GM18519 (cell line): ENCODE results near the gene CD38.
"Not testable (repeated sequence)": the region's sequence is repeated elsewhere in the genome, so short reads cannot be mapped to it uniquely, and the experiment has no call there.

Source experiments
- ATAC-seq: cut with Tn5 transposase; IDR thresholded peaks from one replicate; pipeline ENCODE4 v1.9.1; 2021; ENCODE audit warnings: mild to moderate bottlenecking, moderate library complexity; ENCODE audit not compliant: unreplicated experiment, low FRiP score

Gene CD38

DNA sequence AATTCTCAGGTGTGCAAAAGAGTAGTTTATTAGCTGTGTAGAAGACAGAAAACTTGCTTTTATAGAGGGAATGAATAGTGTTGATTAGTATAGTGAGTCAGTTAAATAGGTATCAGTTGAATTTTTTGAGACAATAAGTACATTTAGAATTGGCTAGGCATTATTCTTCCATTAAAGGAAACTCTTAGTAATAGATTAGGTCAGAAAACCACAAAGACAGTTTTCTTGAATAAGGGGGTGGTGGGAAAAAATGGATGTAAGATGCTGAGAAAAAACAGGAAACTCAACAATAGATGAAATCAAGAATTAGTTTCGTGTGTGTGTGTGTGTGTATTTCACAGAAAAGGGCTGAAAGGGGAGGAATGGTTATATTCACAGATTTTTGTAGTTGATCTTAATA is 16.8 kb downstream of the CD38 start:
- ATAC-seq, result no peak

DNA sequence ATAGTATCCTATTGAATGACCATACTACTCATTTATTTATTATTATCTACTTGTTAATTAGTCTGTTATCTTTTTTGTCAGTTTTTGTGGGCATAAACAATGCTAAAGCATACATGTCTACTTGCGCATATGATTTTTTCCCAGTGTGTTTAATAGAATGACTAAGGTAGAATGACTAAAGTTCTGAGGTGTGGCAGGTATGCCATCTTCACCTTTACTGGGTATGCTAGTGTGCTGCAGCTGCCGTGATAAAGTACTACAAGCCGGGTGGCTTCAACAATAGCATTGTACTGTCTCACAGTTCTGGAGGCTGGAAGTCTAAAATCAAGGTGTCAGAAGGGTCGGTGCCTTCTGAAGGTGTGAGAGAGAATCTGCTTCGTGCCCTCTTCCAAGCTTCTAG is 19.2 kb downstream of the CD38 start:
- no peak for ATAC-seq

DNA sequence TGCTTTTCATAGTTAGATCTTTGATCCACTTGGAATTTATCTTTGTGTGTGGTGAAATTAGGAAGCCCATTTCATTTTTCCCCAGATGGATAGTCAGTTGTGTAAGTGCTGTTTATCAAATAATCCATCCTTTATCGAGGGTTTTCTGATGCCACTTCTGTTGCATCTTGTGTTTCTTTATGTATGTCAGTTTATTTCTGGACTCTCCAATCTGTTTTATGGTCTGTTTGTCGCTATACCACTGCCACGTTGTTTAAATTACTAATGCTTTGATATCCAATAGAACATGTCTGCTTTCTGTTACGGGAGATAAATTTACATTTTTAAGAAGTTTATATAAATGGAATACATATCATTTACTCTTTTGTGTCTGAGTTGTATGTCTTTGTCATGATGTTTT is 21.0 kb downstream of the CD38 start:
- no peak for ATAC-seq

- no peak for ATAC-seq
Measured at GRCh38 chr4:15799701-15800100, 21.6 kb downstream of the CD38 start.

DNA sequence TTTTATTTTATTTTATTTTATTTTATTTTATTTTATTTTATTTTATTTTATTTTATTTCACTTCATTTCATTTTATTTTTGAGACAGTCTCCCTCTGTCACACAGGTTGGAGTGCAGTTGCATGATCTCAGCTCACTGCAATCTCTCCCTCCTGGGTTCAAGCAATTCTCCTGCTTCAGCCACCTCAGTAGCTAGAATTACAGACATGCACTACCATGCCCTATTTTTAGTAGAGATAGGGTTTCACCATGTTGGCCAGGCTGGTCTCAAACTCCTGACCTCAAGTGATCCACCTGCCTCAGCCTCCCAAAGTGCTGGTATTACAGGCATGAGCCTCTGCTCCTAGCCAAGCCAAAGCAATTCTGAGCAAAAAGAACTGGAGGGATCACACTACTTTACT is 24.4 kb downstream of the CD38 start:
- not testable (repeated sequence) for ATAC-seq

- ATAC-seq, result peak; percentile 66
Measured at GRCh38 chr4:15805583-15806517, 27.7 kb downstream of the CD38 start.

DNA sequence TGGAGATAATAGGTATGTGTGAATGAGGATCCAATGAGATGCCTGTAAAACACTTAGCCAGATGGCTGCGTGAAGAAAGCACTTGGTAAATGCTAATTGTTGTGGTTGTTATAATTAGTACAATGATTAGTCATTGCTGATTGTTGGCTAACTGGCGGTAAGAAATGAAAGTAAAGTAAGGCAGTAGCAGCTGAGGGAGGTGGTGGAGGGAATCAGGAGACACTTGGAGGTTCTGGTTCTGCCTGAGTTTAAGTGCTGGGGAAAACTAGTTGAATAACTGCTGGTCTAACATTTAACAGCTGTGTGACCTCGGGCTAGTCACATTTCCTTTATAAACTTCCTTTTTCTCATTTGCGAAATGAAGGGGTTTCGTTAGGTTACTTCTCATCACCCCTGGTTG is 30.9 kb downstream of the CD38 start:
- peak; percentile 47 for ATAC-seq

- no peak for ATAC-seq
Measured at GRCh38 chr4:15809466-15809865, 31.3 kb downstream of the CD38 start.

DNA sequence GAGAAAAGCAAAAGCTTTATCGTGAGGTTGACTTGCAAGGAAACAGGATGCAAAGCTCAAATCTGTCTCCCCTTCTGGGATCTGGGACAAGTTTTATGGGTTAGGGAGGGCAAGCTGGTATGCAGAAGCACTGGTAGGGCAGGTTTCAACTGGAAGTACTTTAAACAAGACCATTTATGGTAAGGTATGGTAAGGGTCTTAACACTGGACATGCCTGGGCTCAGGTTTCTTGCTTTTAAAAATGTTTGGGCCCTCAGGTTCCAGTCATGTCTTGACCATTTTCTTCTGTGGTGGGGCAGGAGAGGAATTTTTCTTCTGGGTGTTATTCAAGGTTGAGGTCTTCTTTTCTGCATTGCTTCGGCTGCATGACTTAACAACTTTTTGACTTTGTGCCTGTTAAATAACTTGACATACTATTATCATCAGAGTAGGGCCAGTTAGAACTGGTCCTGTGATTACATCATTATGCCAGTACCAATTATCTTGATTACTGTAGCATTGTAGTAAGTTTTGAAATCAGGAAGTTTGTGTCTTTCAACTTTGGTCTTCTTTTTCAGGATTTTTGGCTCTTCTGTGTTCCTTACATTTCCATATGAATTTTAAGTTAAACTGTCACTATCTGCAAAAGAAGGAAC is 33.7 kb downstream of the CD38 start:
- no peak for ATAC-seq

DNA sequence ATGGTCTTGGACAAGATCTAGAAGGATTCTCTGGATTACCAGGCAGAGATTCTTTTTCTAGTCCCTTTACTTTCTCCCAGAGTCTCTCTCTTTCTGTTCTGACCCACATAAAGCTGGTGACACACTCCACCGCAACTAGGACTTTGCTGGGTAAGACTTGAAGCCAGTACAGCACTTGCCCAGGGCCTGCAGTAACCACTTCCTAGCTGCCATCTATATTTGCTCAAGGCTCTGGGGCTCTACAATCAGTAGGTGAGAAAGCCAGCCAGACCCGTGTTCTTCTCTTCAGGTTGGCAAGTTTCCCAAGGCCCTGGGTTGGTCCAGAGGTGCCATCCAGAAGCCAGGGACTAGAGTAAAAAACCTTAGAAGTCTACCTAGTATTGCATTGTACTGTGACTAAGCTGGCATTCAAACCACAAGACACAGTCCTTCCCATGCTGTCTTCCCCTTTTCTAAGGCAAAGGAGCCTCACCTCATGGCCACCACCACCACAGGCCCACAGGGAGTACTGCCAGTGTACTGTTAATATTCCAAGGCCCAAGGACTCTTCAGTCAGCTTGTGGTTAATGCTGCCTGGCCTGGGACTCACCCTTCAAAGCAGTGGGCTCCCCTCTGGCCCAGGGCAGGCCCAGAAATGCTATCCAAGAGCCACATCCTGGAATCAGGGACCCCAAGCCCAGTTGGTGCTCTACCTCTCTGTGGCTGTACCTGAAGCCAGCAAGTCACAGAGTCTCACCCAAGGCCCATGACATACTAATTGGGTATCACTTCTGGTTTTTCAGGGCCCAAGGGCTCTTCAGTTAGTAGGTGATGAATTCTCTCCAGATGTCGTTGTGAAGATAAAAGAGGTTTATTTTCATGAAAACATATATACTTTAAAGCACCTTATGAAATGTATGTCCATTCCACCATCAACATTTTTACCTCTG is 54.7 kb downstream of the CD38 start:
- ATAC-seq, result no peak

- no peak for ATAC-seq
Measured at GRCh38 chr4:15833801-15834200, 55.7 kb downstream of the CD38 start.

- ATAC-seq, result no peak
Measured at GRCh38 chr4:15836362-15836761, 58.2 kb downstream of the CD38 start.

- ATAC-seq, result no peak
Measured at GRCh38 chr4:15837591-15837990, 59.5 kb downstream of the CD38 start.

DNA sequence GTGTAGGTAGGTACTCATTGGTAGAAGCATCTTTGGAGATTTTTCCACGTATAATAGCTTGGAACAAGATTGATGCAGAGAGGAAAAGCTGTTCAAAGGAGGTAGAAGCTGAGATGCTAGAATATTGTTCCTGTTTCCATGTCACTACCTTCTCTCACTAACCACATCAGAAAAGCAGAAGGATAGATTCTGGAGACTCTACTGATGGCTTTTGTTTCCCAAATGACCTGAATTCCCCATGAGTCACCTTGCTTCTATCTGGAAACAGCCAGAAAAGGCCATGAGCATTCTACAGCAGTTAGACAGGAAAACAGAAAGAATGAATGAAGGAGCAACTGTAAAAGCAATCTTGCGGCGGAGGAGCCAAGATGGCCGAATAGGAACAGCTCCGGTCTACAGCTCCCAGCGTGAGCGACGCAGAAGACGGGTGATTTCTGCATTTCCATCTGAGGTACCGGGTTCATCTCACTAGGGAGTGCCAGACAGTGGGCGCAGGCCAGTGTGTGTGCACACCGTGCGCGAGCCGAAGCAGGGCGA is 63.1 kb downstream of the CD38 start:
- ATAC-seq, result not testable (repeated sequence)

DNA sequence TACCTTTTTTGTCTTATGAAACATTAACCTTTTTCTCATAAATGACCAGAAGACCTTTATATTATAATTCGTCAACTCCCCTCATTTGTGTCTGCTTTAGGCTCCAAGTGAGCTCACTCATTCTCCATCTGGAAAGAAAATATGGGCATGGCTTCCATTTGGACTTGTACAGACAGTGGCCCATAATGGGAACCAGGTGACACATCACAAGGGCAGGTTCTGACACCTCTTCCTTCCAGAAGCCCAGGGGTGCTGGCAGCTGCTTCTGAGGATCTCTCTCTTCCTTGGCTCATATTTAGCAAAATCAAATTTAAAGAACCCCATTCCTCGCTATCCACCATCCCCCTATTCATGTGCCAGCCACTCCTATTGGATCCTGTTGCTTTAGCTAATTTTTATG is 69.6 kb downstream of the CD38 start:
- no peak for ATAC-seq

- no peak for ATAC-seq
Measured at GRCh38 chr4:15848191-15848842, 70.2 kb downstream of the CD38 start.

GRCh38 chr4:15851969-15852368 is 73.8 kb downstream of the CD38 start:
- no peak for ATAC-seq

- ATAC-seq, result no peak
Measured at GRCh38 chr4:15852524-15852923, 74.4 kb downstream of the CD38 start.

DNA sequence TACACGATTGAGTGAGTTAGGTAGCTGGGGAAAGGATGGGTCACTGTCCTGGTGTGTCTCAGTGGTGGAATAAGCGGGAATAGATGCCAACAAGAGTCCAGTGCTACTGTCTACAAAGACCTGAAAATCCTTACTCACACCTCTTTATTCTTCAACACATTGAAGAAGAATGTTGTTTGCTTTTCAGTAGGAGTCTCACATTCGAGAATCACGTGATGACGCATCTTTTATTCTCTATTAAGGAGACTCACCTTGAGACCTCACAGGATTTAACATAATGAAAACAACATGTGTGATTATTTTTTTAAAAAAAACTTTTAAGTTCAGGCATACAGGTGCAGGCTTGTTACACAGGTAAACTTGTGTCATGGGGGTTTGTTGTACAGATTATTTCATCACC is 75.2 kb downstream of the CD38 start:
- ATAC-seq, result no peak

DNA sequence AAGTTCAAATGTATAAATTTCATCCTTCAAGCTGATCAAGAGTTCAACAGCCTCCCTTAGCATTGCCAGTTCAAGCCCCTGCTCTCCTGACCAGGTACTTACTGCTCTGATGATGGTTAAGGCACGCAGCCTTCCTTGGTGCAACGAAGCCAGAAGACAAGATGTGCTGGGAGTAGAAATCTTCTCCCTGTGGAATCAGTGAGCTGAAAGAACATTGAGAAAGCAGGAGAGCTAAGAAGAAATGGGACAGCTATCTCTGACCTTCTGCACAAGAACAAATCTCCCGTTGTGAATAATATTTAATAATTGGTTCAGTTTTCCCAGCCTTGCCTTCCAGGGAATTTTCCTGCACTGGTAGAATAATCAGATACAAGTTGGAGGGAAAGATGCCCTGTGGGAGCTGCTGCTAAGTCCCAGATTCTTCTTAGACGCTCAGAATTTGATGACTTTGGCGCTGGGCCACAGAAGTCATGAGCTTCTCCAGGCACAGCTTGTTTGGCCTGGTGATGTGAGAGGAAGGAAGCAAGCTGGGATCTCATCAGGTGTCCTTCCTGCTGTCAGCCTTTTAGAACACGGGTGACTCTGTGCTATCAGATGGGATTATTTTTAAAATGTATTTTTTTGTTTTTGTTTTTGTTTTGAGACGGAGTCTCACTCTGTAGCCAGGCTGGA is 77.8 kb downstream of the CD38 start:
- ATAC-seq, result no peak
